ENCODE measurements around the gene TAF3.
"Not testable (repeated sequence)": the region's sequence is repeated elsewhere in the genome, so short reads cannot be mapped to it uniquely, and the experiment has no call there.

Gene TAF3, protein sequence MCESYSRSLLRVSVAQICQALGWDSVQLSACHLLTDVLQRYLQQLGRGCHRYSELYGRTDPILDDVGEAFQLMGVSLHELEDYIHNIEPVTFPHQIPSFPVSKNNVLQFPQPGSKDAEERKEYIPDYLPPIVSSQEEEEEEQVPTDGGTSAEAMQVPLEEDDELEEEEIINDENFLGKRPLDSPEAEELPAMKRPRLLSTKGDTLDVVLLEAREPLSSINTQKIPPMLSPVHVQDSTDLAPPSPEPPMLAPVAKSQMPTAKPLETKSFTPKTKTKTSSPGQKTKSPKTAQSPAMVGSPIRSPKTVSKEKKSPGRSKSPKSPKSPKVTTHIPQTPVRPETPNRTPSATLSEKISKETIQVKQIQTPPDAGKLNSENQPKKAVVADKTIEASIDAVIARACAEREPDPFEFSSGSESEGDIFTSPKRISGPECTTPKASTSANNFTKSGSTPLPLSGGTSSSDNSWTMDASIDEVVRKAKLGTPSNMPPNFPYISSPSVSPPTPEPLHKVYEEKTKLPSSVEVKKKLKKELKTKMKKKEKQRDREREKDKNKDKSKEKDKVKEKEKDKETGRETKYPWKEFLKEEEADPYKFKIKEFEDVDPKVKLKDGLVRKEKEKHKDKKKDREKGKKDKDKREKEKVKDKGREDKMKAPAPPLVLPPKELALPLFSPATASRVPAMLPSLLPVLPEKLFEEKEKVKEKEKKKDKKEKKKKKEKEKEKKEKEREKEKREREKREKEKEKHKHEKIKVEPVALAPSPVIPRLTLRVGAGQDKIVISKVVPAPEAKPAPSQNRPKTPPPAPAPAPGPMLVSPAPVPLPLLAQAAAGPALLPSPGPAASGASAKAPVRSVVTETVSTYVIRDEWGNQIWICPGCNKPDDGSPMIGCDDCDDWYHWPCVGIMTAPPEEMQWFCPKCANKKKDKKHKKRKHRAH

DNA sequence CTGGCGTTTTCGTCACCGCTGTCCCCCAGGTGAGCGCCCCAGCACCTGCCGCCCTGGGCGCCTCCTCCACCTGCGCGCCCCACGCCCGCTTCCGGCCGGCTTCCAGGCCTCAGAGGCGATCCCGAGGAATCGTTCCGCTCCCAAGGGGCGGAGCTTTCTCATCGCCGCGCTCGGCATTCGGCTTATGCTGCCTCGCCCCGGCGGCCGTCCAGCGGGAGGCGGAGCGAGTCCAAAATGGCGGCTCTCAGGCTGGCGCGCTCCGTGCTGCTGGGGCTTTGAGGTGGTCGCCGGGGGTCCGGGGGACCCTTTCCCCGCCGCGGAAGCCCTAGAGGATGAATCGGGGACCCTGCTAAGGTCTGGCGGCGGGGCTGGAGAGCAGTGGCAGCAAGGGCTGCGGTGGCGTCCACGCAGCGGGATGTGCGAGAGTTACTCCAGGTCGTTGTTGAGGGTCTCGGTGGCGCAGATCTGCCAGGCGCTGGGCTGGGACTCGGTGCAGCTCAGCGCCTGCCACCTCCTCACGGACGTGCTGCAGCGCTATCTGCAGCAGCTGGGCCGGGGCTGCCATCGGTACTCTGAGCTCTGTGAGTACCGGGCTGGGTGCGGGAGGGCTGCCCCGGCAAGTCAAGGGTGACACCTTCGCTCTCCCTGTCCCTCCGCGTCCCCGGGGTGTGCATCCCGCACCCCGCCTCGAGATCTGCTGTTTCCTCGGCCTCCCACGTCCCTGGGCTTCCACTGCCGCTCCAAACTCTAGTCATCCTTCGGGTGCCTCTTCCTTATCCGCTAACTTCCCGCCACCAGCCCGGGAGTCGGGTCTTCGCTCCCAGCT is at the start of gene TAF3:
Gene TAF3, plus strand, starts transcription at position 211 of the 826 bp plus-strand sequence. Its CDS starts 205 bp downstream, at position 416.
- DNase-seq = peak; percentile 81

DNA sequence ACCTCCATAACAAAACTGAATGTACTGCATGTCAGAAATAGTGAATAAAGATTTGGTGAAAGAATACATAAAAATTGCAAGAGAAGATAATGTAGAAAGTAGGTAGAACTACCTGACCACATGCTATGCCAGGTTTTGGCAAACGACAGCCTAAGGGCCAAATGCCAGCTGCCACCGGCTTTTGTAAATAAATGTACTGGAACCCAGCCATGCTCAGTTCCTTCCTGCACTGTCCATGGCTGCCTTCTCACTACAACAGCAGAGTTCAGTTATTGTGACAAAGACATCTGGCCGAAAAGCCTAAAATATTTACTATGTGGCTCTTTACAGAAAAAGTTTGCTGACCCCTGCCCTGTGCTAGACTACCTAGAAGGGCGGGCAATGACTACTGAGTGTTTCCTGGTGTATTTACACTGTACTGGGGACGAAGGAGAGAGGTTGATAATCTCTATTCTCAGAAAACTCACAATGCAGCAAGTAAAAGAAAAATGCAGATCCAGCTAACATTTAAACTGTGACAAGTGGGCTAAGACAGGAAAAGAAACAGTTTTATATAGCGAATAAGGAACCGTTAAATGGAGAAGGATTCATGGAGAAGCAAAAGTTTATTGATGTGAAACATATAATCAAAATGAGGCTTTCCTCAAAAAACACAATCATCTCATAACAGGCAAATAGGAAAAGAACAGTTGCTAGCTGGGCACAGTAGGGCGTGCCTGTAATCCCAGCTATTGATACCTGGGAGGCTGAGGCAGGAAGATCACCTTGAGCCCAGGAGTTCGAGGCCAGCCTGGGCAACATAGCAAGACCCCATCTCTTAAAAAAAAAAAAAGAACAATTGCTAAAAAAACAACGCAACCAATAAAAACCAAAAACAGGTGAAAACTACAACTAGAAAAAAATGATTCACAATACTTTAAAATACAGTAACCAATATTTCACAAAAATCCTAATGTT is 44.2 kb upstream of the TAF3 start:
- DNase-seq = peak; percentile 14

DNA sequence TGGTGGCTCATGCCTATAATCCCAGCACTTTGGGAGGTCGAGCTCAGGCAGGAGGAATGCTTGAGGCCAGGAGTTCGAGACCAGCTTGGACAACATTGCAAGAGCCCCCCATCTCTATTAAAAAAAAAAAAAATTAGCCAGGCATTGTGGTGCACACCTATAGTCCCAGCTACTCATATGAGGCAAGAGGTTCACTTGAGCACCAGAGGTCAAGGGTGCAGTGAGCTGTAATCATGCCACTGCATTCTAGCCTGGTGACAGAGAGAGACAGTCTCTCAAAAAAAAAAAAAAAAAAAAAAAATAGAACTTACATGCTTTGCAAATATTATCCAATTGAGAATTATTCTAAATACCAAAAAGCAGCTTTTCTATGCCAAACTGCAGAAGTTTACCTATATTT is 41.5 kb upstream of the TAF3 start:
- no peak for DNase-seq

DNA sequence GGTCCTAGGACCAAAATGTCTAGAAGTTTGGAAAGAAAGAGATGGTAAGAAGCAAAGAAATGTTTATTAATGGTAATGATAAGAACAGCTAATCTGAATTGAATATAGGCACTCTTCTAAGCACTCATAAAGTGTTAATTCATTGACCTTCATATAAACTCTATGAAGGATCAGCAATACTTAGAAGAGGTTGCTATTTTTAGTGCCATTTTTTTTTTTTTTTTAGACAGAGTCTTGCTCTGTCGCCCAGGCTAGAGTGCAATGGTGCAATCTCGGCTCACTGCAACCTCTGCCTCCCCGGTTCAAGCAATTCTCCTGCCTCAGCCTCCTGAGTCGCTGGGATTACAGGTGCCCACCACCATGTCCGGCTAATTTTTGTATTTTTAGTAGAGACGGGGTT is 36.1 kb upstream of the TAF3 start:
- DNase-seq = not testable (repeated sequence)

DNA sequence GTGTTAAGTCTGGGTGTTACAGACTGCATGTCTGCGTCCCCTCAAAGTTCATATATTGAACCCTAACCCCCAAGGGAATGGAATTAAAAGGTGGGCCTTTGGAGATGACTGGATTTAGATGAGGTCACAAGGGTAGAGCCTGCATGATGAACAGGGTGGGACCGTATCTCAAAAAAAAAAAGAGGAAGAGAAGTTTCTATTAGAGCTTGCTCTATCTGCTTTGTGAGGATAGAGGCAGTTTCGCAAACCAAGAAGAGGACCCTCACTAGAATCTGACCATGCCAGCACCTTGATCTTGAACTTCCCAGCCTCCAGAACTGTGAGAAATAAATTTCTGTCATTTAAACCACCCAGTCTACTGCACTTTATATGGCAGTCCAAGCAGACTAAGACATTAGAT is 31.9 kb upstream of the TAF3 start:
- DNase-seq = no peak

DNA sequence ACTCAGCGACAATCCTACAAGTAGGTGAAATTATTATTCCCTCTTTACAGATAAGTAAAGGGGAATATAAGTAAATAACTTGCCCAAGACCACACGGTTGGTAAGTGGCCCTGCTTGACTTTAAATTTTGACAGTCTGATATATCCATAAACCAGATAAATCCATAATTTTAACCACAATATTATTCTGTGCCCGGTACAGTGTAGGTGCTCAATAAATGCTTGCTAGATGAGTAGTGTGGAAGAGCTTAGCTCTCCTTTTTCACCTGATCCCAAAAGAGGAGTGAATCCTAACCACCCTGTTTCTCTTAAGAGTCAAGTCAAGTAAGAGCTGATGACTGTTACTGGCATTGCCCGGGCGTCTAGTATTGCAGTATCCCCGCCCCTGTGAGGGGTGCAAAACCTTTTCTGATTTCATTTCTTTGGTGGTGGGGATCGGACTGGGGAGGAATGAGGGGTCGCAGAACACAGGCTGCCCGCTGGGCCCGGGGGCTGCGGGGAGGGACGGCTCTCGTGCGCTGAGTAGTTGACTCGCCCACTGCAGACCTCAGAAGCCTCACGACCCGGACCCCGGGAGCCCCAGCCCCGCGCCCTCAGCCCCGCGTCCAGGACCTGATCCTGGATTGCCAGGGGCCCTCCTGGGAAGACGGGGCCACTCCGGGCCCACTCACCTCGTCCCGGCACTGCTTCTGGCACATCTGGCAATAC is 31.0 kb upstream of the TAF3 start:
- no peak for DNase-seq

DNA sequence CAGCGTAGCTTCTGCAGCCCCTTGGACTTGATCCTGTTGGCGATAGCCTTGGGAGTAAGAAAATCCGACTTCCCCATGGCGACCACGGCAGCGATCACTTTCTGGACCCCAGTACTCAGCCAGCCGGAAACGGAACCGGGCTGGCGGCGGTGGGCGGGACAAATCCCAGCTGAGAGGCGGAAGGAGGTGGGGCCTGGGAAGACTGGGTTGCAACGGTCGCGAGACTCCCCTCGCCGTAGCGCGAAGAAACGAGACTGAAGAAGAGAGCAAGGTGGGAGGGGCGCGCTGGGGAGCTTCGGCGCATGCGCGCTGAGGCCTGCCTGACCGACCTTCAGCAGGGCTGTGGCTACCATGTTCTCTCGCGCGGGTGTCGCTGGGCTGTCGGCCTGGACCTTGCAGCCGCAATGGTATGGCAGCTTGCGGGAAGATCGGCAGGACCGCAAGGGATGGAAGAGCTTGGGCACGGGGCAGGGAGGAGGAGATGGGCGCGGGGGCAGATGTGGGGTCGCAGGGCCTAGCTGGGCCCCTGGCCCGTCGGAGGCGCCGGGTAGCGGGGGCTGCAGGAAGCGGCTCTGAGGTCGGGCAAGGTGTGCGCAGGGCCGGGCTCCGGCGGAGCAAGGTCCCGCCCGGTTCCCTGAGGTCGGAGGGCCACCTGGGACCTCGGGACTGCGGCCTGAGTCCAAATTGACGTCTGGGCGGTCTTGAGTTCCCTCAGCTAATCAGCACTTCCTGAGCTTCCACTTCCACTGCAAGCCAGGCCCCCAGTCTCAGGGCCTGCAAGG is 30.3 kb upstream of the TAF3 start, which contains the start of the genes ATP5F1C and KIN:
Gene ATP5F1C, plus strand, starts transcription at position 321 of the 782 bp plus-strand sequence. Its CDS starts 31 bp downstream, at position 352.
Gene KIN, minus strand, starts transcription at position 137 of the 782 bp plus-strand sequence. Its CDS starts 60 bp downstream, at position 77.
- peak; percentile 79 for DNase-seq

DNA sequence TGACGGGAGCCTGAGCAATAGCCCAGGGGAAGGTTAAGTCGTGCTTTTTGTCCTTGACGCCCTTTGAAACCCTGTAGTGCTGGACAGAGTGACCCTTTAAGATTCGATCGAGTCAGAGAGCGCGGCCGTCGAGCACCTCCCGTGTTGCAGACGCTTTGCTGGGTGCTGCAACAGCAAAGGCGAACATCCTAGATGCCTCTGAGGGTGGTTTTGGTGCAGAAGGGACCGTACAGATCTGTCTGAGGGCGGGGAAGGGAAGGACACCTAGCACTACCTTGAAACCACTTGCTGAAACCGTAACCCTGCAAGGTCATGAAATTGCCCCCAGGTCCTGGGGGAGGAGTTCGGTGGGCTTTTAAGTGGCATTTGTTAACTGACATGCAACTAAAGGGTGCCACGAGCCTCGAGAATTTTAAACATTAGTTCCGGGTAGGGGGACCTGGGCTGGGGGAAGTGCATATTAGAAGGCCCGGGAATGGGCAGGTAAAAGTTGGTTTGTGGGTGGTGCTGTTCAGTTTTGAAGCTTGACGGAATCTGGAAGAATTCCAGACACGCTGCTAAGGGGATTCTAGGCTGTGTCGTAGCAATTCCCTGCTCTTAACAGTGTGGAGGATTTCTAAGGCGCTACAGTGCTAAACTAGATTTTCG is 29.5 kb upstream of the TAF3 start:
- no peak for DNase-seq

DNA sequence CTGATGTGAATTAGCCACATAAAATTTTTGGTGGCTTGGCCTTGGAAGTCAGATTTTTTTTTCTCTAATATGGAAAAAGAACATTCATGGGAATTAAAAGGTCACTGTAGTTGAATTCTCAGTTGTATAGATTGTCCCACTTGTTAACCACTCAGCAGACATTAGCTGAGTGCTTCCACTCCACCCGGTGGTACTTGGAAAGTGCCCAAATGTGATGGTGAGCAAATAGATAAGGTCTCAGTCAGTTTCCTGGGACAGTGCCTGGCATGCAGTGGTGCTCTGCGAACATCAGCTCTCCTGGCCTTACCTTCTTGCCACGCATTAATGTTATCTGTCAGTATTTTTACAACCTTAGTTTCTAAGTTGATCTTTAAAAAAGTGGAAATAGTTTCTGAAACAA is 28.9 kb upstream of the TAF3 start:
- DNase-seq = no peak

DNA sequence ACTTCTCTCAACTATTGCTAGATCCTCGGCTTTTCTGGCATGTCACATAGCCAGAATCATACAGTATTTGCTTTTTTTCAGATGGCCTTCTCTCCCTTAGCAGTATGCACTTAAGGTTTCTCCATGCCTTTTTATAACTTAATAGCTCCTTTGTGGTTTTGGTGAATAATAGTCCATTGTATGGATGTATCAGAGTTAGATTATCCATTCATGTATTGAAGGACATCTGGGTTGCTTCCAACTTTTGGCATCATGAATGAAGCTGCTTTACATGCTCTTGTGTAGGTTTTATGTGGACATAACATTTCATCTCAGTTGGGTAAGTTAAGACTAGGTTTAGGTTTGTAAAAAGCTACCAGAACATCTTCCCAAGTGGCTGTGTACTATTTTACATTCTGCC is 25.8 kb upstream of the TAF3 start:
- no peak for DNase-seq

DNA sequence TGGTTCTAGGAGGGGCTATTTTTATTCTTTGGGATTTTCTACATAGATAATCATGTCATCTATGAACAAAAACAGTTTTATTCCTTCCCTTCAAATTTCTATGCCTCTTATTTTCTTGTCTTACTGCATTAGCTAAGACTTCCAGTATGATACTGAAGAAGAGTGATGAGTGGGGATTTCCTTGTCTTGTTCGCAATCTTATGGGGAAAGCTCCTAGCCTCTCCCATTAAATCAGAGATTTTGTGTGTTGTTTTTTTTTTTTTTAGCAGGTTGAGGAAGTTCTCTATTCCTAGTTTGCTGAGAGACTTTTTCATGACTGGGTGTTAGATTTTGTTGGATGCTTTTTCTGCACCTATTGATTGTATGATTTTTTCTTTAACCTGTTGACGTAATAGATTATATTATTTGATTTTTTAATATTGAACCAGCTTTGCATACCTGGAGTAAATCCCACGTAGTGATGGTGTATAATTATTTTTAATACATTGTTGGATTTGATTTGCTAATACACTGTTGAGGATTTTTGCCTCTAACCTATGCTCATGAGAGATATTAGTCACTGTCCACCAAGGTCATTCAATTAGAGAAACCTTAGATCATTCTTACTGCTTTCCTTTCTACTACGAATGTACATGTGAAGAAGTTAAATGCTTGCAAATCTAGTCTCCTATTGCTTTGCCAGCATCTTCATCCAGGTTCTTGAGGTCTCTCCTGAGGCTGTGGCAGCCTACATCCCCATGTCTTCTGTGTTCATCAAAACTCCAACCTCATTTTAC is 23.9 kb upstream of the TAF3 start:
- no peak for DNase-seq

DNA sequence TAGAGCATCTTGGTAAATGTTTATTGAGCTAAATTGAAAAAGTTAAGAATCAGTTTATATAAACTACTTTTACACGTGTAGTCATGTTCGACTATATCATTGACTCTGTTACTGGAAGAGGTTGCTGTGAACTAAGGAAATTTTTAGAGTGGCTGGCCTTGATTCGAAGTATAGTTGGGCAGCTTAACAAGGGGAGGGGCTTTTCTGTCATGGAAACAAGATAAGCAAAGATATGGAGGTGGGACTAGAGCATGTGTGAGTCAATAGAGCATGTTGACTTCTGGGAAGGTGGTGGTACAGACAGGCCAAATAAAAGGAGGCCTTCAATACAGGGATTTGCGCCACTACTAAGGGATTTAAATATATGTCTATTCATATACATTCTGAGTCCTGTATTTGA is 22.7 kb upstream of the TAF3 start:
- no peak for DNase-seq

DNA sequence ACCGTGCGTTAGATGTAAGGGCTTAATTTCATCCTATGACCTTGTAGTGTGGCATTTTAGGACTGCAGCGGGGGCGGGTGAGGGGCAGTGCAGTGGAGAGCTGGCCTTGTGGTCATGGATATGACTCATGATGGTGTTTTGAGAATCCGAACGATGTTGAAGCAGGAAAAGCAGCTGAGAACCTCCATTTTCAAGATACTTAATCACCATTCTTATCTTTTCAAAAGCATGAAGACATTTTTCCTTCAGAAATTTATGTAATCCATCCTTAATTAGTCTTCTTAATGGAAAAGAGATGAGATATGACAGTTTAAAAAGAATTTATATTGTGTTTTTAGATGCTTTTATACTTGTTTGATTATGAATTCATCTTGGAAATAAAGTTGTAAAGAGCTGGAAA is 20.7 kb upstream of the TAF3 start:
- no peak for DNase-seq

DNA sequence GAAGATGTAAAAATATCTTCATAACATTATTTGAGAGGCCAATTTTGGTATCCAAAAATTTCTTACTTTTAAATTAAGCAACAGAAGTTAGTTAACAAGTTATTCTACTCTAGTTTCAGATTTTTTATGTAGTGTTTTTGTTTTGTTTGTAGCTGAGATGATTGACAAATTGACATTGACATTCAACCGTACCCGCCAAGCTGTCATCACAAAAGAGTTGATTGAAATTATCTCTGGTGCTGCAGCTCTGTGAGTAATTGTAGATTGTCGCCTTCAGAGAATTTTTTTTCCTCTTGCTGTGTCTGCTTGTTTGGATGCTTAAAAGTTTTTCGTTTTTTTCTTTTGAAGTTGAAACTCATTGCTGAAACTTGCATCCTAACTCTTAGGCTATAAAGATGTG is 15.7 kb upstream of the TAF3 start:
- no peak for DNase-seq

DNA sequence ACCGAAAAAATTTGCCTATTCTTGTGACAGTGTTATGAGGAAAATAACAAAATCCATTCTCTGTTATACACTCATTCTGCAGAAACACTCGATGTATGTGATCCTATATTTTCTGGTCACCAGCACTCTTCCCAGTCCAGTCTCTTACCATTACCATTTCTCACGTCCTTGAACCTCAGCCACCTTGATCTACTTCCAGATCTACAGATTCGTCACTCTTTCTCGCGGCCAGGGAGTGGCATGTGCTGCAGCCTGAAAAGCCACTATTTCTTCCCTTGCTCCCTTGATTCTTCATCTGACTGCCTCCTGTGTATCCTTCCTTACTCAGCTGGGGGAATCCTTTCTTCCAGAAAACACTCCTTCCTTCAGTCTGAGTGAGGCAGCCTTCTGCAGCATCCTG is 14.1 kb upstream of the TAF3 start:
- no peak for DNase-seq

DNA sequence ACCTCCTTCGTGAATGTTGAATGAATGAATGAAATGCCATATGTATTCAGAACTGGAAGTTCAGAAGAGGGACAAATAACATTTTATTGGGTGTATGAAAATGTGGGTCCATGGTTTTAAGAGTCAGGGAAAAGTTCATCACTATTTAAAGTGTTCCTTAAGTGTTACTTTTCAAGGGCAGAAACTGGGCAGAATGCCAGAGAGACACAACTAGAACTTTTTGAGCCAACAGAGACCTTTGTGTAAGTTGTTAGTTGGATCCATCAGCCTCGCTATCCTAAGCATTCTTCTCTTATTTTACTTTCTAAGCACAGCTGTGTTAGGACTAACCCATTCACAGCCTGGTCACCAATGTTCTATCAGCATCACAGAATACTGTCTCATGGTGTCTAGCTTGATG is 13.6 kb upstream of the TAF3 start:
- DNase-seq = no peak

DNA sequence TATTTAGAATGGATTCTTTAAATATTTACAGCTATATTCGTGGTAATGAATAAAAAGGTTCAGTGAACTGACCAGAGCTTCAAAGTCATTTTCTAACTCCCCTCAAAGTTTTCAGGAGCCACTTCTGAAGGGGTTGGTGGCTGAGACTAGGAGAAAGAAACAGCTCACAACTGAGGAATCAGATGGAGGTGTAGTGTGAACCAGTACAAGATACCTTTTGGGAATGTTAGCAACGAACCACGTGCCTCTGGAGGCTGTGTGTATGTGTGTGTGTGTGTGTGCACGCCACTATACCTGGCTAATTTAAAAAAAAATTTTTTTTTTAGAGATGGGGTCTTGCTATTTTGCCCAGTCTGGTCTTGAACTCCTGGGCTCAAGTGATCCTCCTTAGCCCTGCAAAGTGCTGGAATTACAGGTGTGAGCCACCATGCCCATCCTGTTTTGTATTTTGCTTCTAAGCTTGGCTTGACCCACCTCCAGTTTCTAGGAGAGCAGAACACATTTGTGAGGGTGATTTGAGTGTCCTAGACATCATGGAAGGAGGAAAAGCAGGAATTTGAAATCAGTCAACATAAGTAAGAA is 9.5 kb upstream of the TAF3 start:
- no peak for DNase-seq

DNA sequence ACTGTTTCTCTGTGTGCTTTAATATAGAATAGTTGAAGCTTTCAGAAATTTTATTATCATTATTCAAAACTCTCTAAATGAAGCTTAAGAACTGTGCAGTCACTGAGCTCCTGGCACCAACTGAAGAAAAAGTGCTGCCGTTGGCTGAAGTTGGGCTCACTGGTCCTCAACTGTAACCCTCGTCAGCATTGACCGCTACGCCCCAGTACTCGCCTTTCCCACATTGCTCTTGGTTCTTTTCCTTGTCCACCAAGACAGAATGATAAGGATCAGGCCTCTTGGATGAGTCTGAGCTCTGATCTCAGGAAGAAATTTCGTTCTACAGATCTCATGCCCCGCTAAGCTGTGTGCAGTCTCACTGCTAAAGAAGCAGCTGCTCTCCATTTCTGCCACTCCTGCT is 7.9 kb upstream of the TAF3 start:
- DNase-seq = no peak
